ENCODE results near the gene ST6GALNAC3. TPM values are rescaled to one million over a fixed set of nuclear protein-coding genes. Genes with fewer than 3 reads are reported as not detected.

ST6GALNAC3 gene
- total RNA-seq, 1 experiment from 2014 or later: 0.82 TPM

GRCh38 chr1:76511558-76512179, 437.1 kb downstream of the ST6GALNAC3 start:
- no peak overlapping the region for H3K4me3 Mint-ChIP-seq (ENCODE audit: unreplicated experiment)

GRCh38 chr1:76530953-76531352, 456.4 kb downstream of the ST6GALNAC3 start:
- Mint-ChIP-seq H3K4me3 (ENCODE audit: unreplicated experiment) (no peak overlapping the region), H3K9me3 (ENCODE audit: unreplicated experiment) (no peaks in the 10 kb centered on the region), H3K27me3 (ENCODE audit: insufficient read depth, unreplicated experiment) (no peaks in the 10 kb centered on the region), H3K27ac (ENCODE audit: low read depth, unreplicated experiment) (no peak overlapping the region), H3K4me1 (ENCODE audit: insufficient read depth, unreplicated experiment) (no peaks in the 10 kb centered on the region), H3K36me3 (ENCODE audit: insufficient read depth, unreplicated experiment) (no peaks in the 10 kb centered on the region)
- no peak for DNase-seq (ENCODE audit: unreplicated experiment)
- TF ChIP-seq CTCF (IDR thresholded peaks at IDR 0.05; ENCODE audit: unreplicated experiment): no peak
- intact Hi-C loops (cut with micrococcal nuclease): no loop called here
- POLR2A ChIA-PET: interaction anchor here (0.6 kb wide), 1 partner anchor 288 kb away, joined by 5 read pairs; no protein-coding TSS in a partner anchor
- CTCF ChIA-PET: no interaction called here
- no TSS peak for BruUV-seq (replicated peaks)

More at GRCh38 chr1:76511558-76512179, 437.1 kb downstream of the ST6GALNAC3 start:
- H3K27ac Mint-ChIP-seq (ENCODE audit: low read depth, unreplicated experiment): no peak overlapping the region
- no peaks in the 10 kb centered on the region for H3K36me3 Mint-ChIP-seq (ENCODE audit: insufficient read depth, unreplicated experiment)
- CTCF ChIA-PET: interaction anchor here (0.6 kb wide), 1 partner anchor 725 kb away, joined by 3 read pairs; no protein-coding TSS in a partner anchor
- no peak for TF ChIP-seq CTCF (IDR thresholded peaks at IDR 0.05; ENCODE audit: unreplicated experiment)
- POLR2A ChIA-PET: no interaction called here
- no peaks in the 10 kb centered on the region for H3K4me1 Mint-ChIP-seq (ENCODE audit: insufficient read depth, unreplicated experiment)
- DNase-seq (ENCODE audit: unreplicated experiment): no peak
- H3K27me3 Mint-ChIP-seq (ENCODE audit: insufficient read depth, unreplicated experiment): no peaks in the 10 kb centered on the region
- no peaks in the 10 kb centered on the region for H3K9me3 Mint-ChIP-seq (ENCODE audit: unreplicated experiment)
- intact Hi-C loops (cut with micrococcal nuclease): no loop called here
- BruUV-seq (replicated peaks): no TSS peak

- no peak overlapping the region for H3K27ac Mint-ChIP-seq (ENCODE audit: low read depth, unreplicated experiment)
- CTCF ChIA-PET: no interaction called here
- H3K4me3 Mint-ChIP-seq (ENCODE audit: unreplicated experiment): no peak overlapping the region
- no peaks in the 10 kb centered on the region for H3K27me3 Mint-ChIP-seq (ENCODE audit: insufficient read depth, unreplicated experiment)
- TF ChIP-seq CTCF (IDR thresholded peaks at IDR 0.05; ENCODE audit: unreplicated experiment): no peak
- no peak for DNase-seq (ENCODE audit: unreplicated experiment)
- H3K9me3 Mint-ChIP-seq (ENCODE audit: unreplicated experiment): peaks cover 7% of the 10 kb centered on the region
- POLR2A ChIA-PET: no interaction called here
- no peaks in the 10 kb centered on the region for H3K36me3 Mint-ChIP-seq (ENCODE audit: insufficient read depth, unreplicated experiment)
- H3K4me1 Mint-ChIP-seq (ENCODE audit: insufficient read depth, unreplicated experiment): no peaks in the 10 kb centered on the region
- BruUV-seq (replicated peaks): no TSS peak
- intact Hi-C loops (cut with micrococcal nuclease): no loop called here
These were observed 467.1 kb downstream of the ST6GALNAC3 start for GRCh38 chr1:76541618-76542017.

- ChIA-PET POLR2A (no interaction called here), CTCF (no interaction called here)
- intact Hi-C loops (cut with micrococcal nuclease): no loop called here
- no TSS peak for BruUV-seq (replicated peaks)
- no peaks in the 10 kb centered on the region for H3K4me1 Mint-ChIP-seq (ENCODE audit: insufficient read depth, unreplicated experiment)
- H3K36me3 Mint-ChIP-seq (ENCODE audit: insufficient read depth, unreplicated experiment): no peaks in the 10 kb centered on the region
- H3K9me3 Mint-ChIP-seq (ENCODE audit: unreplicated experiment): peaks cover 3% of the 10 kb centered on the region
- DNase-seq (ENCODE audit: unreplicated experiment): no peak
- no peaks in the 10 kb centered on the region for H3K27me3 Mint-ChIP-seq (ENCODE audit: insufficient read depth, unreplicated experiment)
- TF ChIP-seq CTCF (IDR thresholded peaks at IDR 0.05; ENCODE audit: unreplicated experiment): no peak
- H3K4me3 Mint-ChIP-seq (ENCODE audit: unreplicated experiment): no peak overlapping the region
- no peak overlapping the region for H3K27ac Mint-ChIP-seq (ENCODE audit: low read depth, unreplicated experiment)
These were observed 467.8 kb downstream of the ST6GALNAC3 start for GRCh38 chr1:76542359-76542758.

Data from MCF 10A (cell line).